Adrenal gland (tissue), 5 donors: ENCODE data around the gene KCNT1.

ENCODE experiments used
- POLR2A ChIP-seq, 2 donors: fragments of 450-650 bp; IDR thresholded peaks; one replicate each; pipeline ENCODE4 v1.6.1; 2017; ENCODE audit warnings: antibody characterized with exemption in 2 of 2, mild to moderate bottlenecking in 2 of 2, moderate library complexity in 1 of 2
- TF ChIP-seq, protein P1 (sequence below), 6 experiments: fragments of 450-650 bp in 4 of 6; fragments of 200-600 bp in 2 of 6; sonication (generic) in 1 of 6; IDR thresholded peaks; 1 replicate in 5 of 6; 2 replicates in 1 of 6; pipeline versions ENCODE4 v1.5.1 to v1.8.0; 2016 to 2021; ENCODE audit warnings: antibody characterized with exemption in 6 of 6, mild to moderate bottlenecking in 2 of 6, moderate library complexity in 1 of 6
- donor health status: DM: no; HTN: no; CAD: no.

- TF ChIP-seq, protein P1, sequence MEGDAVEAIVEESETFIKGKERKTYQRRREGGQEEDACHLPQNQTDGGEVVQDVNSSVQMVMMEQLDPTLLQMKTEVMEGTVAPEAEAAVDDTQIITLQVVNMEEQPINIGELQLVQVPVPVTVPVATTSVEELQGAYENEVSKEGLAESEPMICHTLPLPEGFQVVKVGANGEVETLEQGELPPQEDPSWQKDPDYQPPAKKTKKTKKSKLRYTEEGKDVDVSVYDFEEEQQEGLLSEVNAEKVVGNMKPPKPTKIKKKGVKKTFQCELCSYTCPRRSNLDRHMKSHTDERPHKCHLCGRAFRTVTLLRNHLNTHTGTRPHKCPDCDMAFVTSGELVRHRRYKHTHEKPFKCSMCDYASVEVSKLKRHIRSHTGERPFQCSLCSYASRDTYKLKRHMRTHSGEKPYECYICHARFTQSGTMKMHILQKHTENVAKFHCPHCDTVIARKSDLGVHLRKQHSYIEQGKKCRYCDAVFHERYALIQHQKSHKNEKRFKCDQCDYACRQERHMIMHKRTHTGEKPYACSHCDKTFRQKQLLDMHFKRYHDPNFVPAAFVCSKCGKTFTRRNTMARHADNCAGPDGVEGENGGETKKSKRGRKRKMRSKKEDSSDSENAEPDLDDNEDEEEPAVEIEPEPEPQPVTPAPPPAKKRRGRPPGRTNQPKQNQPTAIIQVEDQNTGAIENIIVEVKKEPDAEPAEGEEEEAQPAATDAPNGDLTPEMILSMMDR (IDR thresholded peaks at IDR 0.05): no peak
- no peak for TF ChIP-seq POLR2A (IDR thresholded peaks at IDR 0.05)
Observed at GRCh38 chr9:135753391-135754105, 51.6 kb downstream of the KCNT1 start.
